ENCODE data around the gene ZNF629. TPM values are rescaled to one million over a fixed set of nuclear protein-coding genes. Genes with fewer than 3 reads are reported as not detected.

ZNF629 gene
- total and polyA plus RNA-seq, 2 of the 4 experiments (the other 2 are of a cell fraction), result 7.3 to 9.1 TPM

DNA sequence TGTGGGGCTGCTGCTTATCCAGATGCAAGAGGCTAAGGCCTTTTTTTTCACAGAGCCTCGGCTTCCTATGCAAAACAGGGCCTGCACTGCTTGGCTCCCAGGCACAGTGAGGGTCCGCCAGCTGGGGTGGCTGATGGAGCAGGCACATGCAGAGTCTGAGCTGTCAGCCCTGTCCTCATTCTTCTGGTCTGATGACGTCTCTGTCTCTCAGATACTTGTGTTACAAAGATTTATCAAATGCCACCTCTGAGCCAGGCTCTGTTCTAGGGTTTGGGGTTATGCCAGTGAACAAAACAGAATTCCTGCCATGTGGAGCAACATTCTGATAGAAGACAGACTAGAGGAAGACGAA lies 20.1 kb downstream of the ZNF629 start:
- CTCF ChIA-PET, result no interaction called here
- no peak overlapping the region for H2BK15ac ChIP-seq (ENCODE audit: low read depth, low read length)
- no peak overlapping the region for H2AFZ ChIP-seq (replicated peaks; ENCODE audit: low read length, poor library complexity)
- H4K5ac ChIP-seq (ENCODE audit: low read depth, low read length), result no peak overlapping the region
- no peaks in the 10 kb centered on the region for H3K9me1 ChIP-seq (ENCODE audit: insufficient read depth, low read length)
- no peak overlapping the region for H2BK120ac ChIP-seq (ENCODE audit: low read depth, low read length)
- H3K14ac ChIP-seq (replicated peaks; ENCODE audit: low read depth, low read length), result no peak overlapping the region
- POLR2A ChIA-PET (ENCODE audit: unreplicated experiment), result no interaction called here
- dilution Hi-C loops (cut with HindIII; ENCODE audit: low sequenced_read_pairs, unreplicated experiment), result no loop called here
- no TSS peak for BruUV-seq (replicated peaks)
- DNase-seq, result no peak
- H2AK5ac ChIP-seq (ENCODE audit: low read depth, low read length), result no peak overlapping the region
- no peak overlapping the region for H3K4me2 ChIP-seq (ENCODE audit: low read depth, low read length)
- no peak overlapping the region for H3K4ac ChIP-seq (ENCODE audit: low read depth, low read length)
- H4K91ac ChIP-seq (ENCODE audit: insufficient read depth, low read depth, low read length), result no peak overlapping the region
- in situ Hi-C loops (cut with MboI; ENCODE audit: low sequenced_read_pairs), result no loop called here
- no peak overlapping the region for H3K18ac ChIP-seq (ENCODE audit: low read depth, low read length)
- H4K8ac ChIP-seq (ENCODE audit: low read depth in 2 of 2, low read length in 2 of 2), result no peak overlapping the region
- TF ChIP-seq CEBPB (IDR thresholded peaks at IDR 0.05; ENCODE audit: low read depth, low read length), result no peak
- TF ChIP-seq SMC3 (IDR thresholded peaks at IDR 0.05; ENCODE audit: low read depth, low read length), result no peak
- no peak for TF ChIP-seq MXI1 (IDR thresholded peaks at IDR 0.05; ENCODE audit: borderline replicate concordance, low read depth, low read length)
- TF ChIP-seq, protein P1, sequence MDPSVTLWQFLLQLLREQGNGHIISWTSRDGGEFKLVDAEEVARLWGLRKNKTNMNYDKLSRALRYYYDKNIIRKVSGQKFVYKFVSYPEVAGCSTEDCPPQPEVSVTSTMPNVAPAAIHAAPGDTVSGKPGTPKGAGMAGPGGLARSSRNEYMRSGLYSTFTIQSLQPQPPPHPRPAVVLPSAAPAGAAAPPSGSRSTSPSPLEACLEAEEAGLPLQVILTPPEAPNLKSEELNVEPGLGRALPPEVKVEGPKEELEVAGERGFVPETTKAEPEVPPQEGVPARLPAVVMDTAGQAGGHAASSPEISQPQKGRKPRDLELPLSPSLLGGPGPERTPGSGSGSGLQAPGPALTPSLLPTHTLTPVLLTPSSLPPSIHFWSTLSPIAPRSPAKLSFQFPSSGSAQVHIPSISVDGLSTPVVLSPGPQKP (IDR thresholded peaks at IDR 0.05; ENCODE audit: borderline replicate concordance, low read depth, low read length), result no peak
- no peak for TF ChIP-seq RCOR1 (IDR thresholded peaks at IDR 0.05; ENCODE audit: insufficient replicate concordance, low read length)
- no peak for TF ChIP-seq CHD1 (IDR thresholded peaks at IDR 0.05; ENCODE audit: low read depth, low read length)
- no peak for TF ChIP-seq MAFK (IDR thresholded peaks at IDR 0.05; ENCODE audit: low read depth, low read length)
- TF ChIP-seq USF2 (IDR thresholded peaks at IDR 0.05; ENCODE audit: low read depth, low read length), result no peak
- no peak for TF ChIP-seq FOS (IDR thresholded peaks at IDR 0.05; ENCODE audit: low read depth, low read length)
- no peak for TF ChIP-seq RFX5 (IDR thresholded peaks at IDR 0.05; ENCODE audit: low read depth, low read length)
- no peak for TF ChIP-seq BHLHE40 (IDR thresholded peaks at IDR 0.05; ENCODE audit: low read depth, low read length)
- TF ChIP-seq NFE2L2 (IDR thresholded peaks at IDR 0.05; ENCODE audit: low read depth, low read length), result no peak
- TF ChIP-seq, protein P2, sequence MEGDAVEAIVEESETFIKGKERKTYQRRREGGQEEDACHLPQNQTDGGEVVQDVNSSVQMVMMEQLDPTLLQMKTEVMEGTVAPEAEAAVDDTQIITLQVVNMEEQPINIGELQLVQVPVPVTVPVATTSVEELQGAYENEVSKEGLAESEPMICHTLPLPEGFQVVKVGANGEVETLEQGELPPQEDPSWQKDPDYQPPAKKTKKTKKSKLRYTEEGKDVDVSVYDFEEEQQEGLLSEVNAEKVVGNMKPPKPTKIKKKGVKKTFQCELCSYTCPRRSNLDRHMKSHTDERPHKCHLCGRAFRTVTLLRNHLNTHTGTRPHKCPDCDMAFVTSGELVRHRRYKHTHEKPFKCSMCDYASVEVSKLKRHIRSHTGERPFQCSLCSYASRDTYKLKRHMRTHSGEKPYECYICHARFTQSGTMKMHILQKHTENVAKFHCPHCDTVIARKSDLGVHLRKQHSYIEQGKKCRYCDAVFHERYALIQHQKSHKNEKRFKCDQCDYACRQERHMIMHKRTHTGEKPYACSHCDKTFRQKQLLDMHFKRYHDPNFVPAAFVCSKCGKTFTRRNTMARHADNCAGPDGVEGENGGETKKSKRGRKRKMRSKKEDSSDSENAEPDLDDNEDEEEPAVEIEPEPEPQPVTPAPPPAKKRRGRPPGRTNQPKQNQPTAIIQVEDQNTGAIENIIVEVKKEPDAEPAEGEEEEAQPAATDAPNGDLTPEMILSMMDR (conservative IDR thresholded peaks at IDR 0.05; ENCODE audit: low read depth, low read length), result no peak
- no peak for TF ChIP-seq POLR2A (IDR thresholded peaks at IDR 0.05; ENCODE audit: low read depth, low read length)
- TF ChIP-seq MAZ (IDR thresholded peaks at IDR 0.05; ENCODE audit: borderline replicate concordance, low read depth, low read length), result no peak
- TF ChIP-seq RAD21 (IDR thresholded peaks at IDR 0.05; ENCODE audit: low read length), result no peak
- no peak overlapping the region for H3K27ac ChIP-seq (ENCODE audit: insufficient read depth, low read length)
- peaks cover 70% of the 10 kb centered on the region for H3K36me3 ChIP-seq (ENCODE audit: control insufficient read depth, insufficient read depth, low read length)
- peaks cover 18% of the 10 kb centered on the region for H4K20me1 ChIP-seq (ENCODE audit: insufficient read depth, low read length)
- no peak overlapping the region for H3K23ac ChIP-seq (ENCODE audit: low read depth, low read length)
- no peaks in the 10 kb centered on the region for H3K27me3 ChIP-seq (ENCODE audit: control insufficient read depth, insufficient read depth, low read length)
- ATAC-seq (ENCODE audit: low read depth), result no peak
- H3K9ac ChIP-seq (ENCODE audit: low read depth, low read length), result no peak overlapping the region
- no peaks in the 10 kb centered on the region for H3K9me3 ChIP-seq (ENCODE audit: control insufficient read depth, insufficient read depth, low read length)
- H2AK9ac ChIP-seq (replicated peaks; ENCODE audit: low read depth, low read length, poor library complexity), result peak overlapping the region; percentile 19
- 70% methylated on average over 2 of the region's 4 CpGs; no CpG with 5 or more reads in 1 of the 2 experiments for WGBS, 2 experiments (ENCODE audit: extremely low coverage in 2 of 2, insufficient read length in 1 of 2)
- H3K4me3 ChIP-seq (ENCODE audit: insufficient read depth, low read depth, low read length), result no peak overlapping the region
- H3K4me1 ChIP-seq (ENCODE audit: control insufficient read depth, insufficient read depth, low read length), result peaks cover 7% of the 10 kb centered on the region
- no peak overlapping the region for H2BK20ac ChIP-seq (ENCODE audit: low read depth, low read length)
- no peak overlapping the region for H3K56ac ChIP-seq (ENCODE audit: extremely low read depth, insufficient read depth, low read length)
- no peak overlapping the region for H2BK5ac ChIP-seq (ENCODE audit: low read depth, low read length, poor library complexity, severe bottlenecking)
- peaks cover 24 to 66% of the 10 kb centered on the region in 2 experiments for H3K79me1 ChIP-seq (ENCODE audit: low read depth in 1 of 2, low read length in 2 of 2)
- intact Hi-C loops (cut with micrococcal nuclease), result no loop called here

Measured in IMR-90 (cell line).